HS-27A (cell line): ENCODE results near the gene FLYWCH2.
A peak's percentile ranks its signal among the peaks of the same experiment; 100 is the strongest.

Source experiments
- DNase-seq: peaks from one replicate; pipeline ENCODE4 v3.0.0-alpha.2; 2012; ENCODE audit warnings: low read depth, missing footprints

The FLYWCH2 gene

DNA sequence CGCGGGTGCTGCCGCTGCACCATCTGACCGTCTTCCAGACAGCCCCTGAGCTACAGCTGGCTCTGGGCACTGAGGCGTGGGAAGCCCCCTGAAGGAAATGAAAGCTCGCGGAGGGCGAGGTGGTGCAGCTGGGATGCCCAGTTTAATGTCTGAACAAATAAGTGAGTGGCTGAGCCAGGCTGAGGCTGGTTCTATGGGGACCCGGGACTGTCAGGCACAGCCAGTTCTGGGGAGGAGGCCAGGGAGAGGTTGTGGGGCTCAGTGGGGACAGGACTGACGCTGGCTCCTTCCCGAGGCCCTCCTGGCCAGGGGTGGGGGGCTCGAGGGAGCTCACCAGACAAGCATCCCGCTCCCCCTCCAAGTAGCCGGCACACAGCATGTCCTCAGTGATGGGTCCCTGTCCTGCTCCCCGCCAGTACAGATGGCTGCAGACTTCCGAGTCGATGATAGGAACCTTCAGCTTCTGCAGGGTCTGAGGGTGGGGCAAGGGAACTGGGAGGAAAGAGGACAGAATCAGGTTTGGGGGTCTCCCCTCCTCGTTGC, 29.4 kb upstream of the FLYWCH2 start:
- no peak for DNase-seq

DNA sequence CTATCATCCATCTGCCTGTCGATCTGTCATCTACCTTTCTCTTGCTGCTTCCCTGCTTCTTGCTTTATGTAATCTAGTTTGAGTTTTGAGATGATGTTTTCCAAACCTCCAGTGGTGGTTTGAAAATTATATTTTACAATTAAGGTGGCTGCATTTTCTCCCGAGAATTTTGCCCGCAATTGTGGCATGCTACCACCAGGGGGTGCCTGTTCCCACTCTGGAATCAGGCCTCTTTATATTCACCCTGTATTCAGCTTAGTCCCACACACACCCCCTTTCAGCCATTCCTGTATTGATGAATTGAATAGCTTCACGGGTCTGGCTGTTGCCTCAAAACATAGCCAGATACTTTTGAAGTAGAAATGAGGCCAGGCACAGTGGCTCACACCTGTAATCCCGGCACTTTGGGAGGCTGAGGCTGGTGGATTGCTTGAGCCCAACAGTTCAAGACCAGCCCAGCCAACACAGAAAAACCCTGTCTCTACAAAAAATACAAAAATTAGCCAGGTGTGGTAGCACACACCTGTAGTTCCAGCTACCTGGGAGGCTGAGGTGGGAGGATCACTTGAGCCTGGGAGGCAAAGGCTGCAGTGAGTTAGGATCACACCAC, 28.2 kb upstream of the FLYWCH2 start:
- no peak for DNase-seq

DNA sequence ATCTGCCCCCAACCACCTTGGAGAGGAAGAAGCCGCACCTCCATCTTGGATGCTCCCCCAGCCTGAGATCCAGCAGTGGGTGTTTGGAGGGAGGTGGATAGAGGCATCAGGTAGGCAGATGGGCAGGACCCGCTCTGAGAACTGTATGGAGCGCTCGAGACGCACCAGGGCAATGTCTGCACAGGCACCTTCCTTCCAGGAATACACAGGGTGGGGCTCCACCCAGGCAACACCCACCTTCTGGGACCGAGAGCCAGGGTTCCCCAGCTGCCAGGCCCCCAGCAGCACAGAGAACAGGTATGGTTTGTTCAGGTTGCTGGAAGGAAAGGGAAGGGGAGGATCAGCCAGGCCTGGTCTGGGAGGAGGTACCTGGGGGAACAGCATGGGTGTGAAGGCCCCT, 27.5 kb upstream of the FLYWCH2 start:
- no peak for DNase-seq

DNA sequence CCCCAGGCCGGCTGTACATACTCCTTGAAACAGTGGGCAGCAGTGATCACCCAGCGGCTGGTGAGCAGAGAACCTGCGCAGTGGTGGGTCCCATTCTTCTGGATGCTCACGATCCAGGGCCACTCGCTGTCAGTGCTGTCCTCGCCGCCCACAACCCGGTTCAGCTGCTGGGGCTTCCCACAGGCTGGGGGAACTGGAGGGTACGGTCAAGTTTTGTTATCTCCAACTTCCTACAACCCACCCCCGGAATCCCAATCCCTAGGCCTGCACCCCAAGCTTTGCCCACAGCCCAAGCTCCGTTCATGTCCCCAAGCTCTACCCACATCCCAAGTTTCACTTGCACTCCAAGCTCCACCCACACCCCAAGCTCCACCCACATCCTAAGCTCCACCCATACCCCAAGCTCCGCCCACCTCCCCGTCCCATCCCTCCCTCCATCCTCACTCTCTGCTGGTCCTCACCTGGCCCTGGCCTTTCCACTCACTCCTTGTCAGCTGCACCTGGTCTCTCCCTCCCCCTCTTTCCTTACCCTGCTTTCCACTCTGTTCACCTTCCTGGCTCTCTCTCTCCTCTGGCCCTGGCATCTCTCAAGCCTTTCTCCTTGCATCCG, 26.8 kb upstream of the FLYWCH2 start:
- no peak for DNase-seq

DNA sequence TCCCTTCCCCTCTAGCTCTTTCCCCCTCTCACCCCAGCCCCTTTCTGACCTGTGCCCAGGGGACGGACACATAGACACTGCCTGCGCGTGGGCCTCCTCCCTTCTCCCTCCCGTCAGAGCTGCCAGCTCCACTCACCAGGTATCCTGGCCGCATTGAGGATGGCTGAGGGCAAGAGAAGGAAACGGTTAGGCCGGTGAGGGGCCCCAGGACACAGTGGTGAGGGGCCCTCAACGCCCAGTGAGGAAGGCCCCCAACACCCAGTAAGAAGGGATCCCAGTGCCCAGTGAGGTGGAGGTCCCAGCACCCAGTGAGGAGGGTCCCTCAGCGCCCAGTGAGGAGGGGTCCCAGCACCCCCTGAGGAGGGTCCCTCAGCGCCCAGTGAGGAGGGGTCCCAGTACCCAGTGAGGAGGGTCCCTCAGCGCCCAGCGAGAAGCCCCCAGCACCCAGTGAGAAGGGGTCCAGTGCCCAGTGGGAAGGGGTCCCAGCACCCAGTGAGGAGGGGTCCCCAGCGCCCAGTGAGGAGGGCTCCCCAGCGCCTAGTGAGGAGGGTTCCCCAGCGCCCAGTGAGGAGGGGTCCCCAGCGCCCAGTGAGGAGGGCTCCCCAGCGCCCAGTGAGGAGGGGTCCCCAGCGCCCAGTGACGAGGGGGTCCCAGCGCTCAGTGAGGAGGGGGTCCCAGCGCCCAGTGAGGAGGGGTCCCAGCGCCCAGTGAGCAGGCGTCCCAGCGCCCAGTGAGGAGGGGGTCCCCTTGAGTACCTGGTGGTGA, 26.1 kb upstream of the FLYWCH2 start:
- no peak for DNase-seq

DNA sequence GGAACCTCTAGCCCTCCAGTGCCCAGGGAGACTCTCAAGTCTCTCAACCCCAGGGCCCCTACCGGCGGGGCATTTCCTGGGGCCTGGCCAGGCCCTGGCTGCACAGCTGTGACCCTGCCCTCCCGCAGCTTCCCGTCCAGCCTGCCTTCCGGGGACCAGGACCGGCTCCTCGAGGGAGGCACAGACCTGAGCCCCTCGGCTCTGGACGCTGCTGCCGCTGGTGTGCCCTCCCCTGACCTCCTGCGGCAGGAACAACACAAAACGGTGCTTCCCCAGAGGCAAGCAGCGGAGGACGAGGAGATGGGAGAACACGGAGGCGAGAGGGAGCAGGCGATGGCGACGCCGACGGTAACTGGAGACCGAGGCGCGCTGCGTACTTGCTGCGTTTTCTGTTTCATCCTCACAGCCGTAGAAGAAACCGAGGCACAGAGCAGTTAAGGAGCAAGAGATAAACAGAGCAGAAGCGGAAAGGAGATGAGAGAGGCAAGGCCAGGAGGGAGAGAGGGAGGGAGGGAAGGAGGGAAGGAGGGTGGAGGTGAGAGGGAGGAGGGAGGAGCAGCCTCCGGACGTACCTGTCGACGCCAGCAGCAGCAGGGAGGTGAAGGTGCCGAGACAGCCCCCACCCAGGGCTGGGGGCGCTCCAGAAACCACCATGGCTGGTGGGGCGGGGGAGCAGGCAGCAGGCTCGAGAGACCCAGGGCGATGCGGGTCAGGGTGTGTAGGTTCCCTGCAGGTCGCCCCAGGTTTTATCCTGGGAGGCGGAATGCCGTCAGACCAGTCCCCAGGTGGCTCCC, 25.4 kb upstream of the FLYWCH2 start, which contains the start of gene PRSS22:
TSS of gene PRSS22 (minus strand) at position 720 of the 794 bp plus-strand sequence. CDS start at position 654, 66 bp downstream.
- no peak for DNase-seq

DNA sequence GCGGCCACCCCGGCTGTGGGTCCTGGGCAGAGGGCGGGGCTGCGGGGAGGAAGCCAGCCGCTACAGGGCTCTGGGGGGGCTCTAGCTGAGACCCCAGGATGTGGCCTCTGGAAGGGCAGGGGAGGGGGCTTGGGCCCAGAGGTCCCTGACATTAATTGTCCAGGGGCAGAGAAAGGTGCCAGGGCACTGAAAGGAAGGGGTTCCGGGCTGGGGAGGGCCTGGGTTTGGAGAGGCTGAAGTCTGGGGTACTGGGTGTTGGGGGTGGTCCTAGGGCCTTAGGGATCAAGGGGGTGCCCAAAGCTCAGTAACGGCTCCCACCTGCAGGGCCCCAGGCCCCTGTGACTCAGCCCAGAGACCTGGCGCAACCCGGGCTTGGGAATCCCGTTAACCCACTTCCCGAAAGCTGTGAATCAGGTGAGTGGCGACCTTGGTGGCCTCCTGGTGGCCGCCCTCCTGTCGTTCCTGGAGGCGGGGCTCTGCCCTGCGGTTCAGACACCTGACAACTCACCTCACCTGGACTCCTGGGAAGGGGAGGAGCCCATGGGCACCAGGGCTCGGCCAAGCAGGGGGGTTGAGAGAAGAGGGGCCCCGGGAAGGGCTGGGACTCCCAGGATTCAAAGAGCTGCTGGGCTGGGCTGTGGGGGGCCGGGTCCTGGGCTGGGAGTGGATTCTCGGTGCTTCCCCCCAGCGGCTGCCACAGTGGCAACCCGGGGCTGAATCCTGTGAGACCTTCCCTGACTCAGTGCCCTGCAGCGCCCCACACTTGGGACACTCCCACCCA, 24.6 kb upstream of the FLYWCH2 start:
- no peak for DNase-seq

DNA sequence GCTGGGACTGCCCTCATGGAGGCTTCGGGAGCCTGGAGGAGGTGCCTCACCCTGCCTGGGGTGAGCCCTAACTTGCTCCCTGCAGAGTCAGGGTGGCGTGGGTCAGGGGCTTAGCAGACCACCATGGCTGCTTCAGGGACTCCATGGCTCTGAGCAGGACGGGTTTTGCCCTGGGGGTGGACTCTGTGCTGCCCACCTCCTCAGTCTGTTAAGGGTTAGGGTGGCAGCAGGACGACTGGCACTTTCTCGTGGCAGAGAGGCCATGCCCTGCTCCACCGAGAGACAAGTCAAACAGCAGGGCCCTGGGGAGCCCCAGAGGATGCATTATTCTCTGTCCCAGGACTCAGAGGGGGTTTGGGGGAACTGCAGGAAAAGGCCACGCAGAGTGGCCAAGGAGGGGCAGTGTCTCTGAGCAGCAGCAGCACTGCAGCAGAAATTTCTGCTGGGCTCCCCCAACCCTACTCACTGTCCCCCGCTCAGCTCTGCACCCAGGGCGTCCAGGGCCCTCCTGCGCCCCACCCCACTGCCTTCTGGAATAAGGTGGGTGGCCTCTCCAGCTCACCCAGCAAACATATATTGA, 23.2 kb upstream of the FLYWCH2 start:
- DNase-seq = no peak

DNA sequence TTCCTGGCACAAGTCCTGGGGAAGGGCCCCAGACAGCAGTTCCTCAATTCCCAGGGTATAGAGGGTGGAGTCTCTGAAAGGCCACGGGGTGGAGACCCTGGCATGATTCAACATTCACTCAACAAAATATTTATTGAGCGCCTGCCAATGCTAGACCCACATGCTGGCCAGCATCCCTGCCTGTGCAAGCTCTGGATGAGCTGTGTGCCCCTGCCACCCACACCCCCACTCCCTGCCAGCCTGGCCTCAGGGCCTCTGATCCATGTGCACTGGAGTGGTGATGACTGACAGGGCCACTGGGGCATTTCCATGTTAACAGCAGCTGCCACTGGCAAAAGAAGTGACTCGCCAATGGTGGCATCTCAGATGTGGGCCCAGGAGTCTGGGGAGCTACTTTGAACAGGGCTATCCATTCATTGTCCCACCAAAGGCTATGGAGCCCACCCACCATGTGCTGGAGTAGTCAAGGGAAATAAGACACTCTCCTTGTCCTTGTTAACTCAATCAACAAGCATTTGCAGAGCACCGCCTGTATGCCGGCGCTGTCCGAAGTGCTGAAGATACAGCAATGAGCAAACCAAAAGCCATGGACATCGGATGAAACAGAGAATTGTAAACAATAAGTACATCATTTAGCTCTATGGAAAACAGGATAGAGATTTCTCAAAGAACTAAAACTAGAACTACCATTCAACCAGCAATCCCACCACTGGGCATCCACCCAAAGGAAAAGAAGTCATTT, 22.0 kb upstream of the FLYWCH2 start:
- no peak for DNase-seq

DNA sequence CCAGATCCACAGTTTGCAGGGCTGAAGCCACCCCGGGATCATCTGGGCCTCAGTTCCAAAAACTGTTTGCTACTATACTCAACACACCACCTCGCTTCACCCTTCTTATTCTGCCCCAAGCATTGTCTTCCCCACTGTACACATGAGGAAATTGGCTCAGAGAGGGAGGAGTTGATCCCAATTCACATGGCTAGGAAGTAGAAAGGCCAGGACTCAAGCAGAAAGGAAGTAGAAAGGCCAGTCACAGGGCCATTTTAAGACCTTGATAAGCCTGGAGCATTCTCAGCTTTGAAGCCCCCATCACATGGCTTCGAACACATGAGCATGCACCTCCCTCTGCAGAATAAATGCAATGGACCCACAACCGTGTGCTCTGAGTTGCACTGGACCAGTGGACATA, 17.4 kb upstream of the FLYWCH2 start:
- no peak for DNase-seq

DNA sequence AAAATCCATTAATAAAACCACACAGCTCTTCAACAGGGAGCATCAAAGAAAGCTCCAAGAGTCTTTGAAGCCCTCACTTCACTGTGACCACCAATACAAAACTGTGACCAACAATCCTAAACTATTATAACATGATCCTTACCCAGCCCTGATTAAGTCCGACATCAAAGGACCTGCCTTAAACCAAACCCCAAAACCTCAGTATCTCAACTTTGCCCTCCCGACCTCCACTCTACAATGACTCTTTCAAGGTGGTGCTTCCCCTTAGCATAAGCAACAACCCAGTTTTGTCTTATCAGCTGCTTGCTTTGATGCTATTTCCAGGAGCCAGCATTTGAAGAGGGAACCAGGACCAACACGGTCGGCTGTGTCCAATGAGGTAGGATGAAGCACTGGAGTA, 16.6 kb upstream of the FLYWCH2 start:
- DNase-seq = no peak

DNA sequence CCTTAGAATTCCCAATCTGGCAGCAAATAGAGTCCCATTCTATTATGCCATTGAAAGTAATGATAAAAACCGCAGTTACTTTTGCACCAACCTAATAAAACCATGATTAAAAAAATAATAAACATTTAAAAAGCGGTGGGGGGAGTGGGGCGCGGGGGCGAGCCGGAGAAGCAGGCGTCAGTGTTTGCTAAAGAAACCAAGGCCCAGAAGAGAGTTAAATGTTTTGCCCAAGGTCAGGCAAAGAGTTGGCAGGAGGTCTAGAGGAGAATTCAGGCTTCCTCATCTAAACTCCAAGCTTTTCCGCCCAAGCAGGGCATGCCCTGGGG, 15.4 kb upstream of the FLYWCH2 start:
- DNase-seq = no peak

DNA sequence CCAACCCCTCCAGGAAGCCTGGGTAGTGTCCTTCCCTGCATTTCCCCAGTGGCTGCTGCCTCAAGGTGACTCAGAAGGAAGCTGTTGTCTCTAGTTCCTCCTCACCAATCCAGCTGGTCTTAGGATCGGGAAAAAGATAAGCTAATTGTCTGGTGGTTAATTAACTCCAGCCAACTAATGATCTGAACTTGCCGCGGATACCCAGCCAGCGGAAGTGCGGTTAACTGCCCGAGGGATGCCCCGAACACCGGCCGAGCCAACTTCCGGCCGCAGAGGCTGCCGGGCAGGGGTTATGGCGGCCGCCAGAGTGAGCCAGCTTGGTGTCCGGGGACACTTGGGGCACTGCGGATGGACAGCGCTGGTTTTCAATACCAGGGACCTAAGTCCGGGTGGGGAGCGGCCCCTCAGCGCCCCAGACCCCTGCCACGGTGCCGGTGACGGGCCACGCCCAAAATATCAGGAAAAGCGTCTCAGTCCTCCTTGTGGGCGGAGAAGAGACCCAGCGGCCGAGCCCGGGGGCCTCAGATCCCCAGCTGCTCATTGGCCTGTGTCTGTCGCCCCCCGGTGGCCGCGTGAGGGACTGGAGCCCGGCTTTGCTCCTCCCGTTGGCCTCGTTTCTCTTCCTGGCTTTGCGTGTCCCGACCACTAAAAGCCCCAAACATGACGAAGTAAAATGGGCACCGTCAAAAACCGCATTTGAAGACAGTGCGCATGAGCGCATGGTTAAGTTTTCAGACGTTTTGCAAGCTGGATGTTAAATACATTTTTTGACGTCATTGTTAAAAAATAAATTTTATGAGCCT, 14.8 kb upstream of the FLYWCH2 start:
- DNase-seq = peak; percentile 75

DNA sequence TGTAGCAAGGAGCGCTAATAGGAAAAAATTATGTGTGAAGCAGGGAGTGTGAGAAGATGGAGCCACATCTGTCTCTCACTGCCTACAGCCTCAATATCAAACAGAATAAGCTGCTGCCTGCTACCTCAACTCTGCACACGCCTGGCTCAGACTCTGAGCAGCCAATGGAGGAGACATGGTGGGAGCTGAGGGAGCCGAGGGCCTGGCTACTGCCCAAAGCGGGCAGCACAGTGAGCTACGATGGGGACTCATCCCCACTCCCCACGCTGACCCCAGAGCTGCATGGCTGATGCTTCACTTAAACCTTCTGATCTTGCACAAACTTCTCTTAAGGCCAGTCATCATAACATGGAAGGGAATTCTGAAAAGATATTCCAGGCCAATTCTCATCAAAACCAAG, 11.1 kb upstream of the FLYWCH2 start:
- DNase-seq = no peak

DNA sequence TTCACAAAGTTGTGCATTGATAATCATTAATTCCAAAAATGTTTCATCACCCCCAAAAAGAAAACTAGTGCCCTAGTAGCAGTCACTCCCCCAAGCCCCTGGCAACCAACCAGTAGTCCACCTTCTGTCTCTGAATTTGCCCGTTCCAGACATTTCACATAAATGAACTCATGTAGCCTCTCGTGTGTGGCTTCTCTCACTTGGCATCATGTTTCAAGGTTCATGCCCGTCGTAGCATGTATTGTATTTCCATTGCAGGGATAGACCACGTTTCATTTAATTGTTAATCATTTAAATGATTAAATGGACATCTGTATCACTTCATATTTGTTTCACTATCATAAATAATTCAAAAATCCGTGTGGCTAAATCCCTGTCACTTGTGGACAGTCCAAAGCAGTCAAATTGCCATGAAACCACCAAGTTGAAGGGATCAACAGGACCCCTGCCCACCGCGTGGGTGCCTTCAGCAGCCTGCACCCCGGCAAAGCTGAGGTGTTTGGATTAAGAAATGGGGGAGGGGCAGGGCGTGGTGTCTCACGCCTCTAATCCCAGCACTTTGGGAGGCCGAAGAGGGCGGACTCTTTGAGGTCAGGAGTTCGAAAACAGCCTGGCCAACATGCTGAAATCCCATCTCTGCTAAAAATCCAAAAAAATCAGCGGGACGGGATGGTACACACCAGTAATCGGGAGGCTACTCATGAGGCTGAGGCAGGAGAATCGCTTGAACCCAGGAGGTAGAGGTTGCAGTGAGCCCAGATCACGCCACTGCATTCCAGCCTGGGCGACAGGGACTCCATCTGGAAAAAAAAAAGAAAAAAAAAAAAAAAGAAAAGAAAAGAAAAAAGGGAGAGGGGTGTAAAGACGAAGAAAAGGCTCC, 8.7 kb upstream of the FLYWCH2 start:
- no peak for DNase-seq

DNA sequence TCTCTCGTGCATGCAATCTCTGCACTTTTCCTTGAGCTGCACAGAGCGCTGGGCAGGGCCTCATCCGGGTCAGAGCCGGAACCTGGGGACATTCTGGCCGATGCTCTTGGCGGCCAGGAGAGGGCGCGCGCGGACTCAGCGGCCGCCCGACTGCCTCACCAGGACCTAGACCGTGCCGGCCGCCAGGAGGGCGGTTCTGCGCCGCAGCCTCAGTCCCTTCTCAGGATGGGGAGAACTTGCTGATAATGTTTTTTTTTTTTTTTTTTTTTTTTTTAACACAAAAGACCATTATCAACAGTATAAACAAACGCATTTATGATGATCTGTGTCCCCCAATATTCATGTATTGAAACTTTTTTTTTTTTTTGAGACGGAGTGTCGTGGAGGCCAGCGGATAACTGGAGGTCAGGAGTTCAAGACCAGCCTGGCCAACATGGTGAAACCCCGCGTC, 8.1 kb upstream of the FLYWCH2 start:
- DNase-seq = no peak

DNA sequence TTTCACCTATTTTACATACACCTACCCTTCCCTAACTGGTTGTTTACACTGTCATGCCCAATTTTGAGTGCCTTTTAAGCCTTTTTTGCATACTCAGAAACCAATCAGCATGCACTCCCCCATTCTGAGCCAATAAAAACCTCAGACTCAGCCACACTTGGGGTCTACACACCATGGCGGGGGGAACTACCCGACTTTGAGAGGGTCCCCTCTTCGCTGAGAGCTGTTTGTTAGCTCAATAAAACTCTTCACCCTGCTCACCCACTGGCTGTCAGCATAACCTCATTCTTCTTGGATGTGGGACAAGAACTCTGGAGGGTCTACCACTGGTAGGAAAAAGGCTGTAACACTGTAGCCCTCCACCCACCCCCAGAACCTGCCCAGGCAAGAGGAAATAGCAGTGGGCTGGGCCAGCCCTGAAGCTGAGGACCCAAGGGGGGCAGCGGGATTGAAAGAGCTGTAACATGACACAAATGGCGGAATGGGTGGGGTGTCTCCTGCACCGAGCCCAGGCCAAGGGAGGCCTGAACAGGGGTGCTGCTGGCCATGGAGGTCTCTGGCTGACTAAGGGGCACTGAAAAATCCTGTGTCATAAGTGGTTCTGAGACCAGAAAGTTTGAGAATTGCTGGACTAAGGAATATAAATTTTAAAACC, 3.0 kb upstream of the FLYWCH2 start:
- no peak for DNase-seq
